Measurements from ENCODE around the gene PRDX4.
A peak's percentile ranks its signal among the peaks of the same experiment; 100 is the strongest.
"Not testable (repeated sequence)": the region's sequence is repeated elsewhere in the genome, so short reads cannot be mapped to it uniquely, and the experiment has no call there.

The PRDX4 gene

GRCh38 chrX:23667239-23668177, at the start of gene PRDX4:
Gene PRDX4 (plus strand): TSS chrX:23667493. CDS start chrX:23667571, 78 bp downstream.
- DNase-seq, result peak; percentile 87

DNA sequence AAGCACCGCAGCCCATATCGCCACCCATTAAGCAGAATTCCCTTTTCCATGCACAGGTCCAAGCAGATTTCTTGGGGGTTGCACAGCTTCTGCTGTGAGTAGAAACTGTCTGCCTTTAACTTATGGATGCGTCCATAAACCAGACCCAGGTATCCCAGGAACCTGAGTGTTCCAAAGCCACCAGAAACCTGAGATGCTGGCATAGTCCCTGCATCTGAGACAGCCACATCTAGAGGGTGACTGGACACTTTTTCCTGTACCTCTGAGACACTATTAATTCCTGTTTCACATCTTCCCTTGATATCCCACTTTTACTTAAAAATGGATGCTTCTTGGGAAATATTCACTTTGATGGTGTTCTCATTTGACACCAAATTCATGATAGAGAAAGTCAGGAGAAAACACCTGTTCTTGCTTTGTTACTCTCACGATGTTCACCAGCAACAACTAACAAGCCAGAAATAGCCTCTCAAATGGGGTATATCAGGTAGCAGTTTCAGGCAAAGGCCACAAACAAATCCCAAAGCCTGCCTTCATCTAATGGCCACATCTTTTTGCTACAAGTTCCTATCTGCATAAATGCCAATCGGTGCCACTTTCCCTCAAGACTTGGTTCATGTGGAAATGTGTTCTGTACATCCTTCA, 45.5 kb upstream of the PRDX4 start:
- DNase-seq, result no peak

GRCh38 chrX:23623797-23624196, 43.5 kb upstream of the PRDX4 start:
- no peak for DNase-seq

DNA sequence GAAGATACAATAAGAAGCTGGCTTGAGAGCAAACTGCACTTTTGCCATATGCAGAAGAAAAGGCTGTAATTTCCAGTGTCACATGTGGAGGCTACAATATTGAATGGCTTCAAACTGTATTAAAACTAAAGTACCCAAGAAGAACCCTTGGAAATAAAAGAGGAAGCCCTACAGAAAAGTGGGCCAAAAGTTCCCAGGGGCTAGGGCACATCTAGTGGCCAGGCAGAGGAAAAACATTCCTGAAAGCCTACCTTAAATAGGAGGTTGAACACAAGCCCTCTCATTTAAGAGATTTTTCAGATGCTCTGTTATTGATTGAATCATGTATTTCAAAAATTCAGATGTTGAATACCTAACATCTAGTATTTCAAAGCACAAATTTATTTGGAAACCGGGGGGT, 40.6 kb upstream of the PRDX4 start:
- no peak for DNase-seq

GRCh38 chrX:23628131-23628530, 39.2 kb upstream of the PRDX4 start:
- no peak for DNase-seq

GRCh38 chrX:23631136-23631535, 36.2 kb upstream of the PRDX4 start:
- no peak for DNase-seq

DNA sequence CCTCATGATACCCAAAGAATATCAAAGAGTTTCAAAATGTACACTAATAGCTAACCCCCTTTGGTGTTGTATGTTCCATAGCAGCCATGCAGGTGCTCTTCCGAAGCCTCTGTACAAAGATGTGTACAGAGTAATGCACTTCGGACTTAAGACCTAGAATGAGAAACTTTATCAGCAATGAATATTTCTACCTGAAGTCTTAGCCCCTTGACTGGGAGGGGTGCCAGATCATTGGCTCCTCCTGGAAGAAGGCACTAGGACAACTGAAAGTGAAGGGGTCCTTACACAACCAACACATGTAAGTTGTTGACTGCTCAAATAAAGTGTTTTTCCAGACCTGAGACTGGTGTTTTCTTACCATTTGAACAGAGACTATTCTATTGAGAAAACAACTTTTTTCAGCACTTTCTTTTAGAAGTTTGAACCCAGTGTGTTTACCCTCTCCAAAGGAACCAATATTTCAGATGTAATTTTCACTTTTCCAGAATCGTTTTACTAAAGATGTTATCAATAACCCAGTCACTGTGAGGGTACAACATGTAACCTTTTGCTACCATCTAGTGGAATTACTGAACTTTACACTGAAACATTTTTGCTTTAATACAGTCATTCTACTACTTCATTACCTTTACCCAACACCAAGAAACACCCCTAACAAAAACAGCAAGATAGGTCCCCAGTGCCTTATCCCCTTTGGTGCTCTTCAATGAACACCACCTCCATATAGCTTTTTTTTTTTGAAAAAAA, 33.3 kb upstream of the PRDX4 start:
- DNase-seq, result no peak

- no peak for DNase-seq
Measured at GRCh38 chrX:23637187-23637586, 30.1 kb upstream of the PRDX4 start.

DNA sequence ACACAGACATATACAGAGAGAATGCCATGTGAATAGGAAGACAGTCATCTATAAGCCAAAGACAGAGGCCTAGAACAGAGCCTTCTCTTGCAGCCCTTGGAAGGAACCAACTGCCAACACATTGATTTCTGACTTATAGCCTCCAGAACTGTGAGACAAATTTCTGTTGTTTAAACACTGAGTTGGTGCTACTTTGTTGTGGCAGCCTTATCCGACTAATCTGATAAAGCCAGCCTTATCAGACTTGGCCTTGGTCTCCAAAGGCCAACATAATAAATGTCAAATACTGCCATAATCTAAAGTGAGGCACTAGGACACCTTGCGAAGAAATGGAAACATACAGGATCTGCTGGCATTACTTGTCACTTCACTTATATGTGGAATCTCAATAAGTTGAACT, 24.3 kb upstream of the PRDX4 start:
- no peak for DNase-seq

DNA sequence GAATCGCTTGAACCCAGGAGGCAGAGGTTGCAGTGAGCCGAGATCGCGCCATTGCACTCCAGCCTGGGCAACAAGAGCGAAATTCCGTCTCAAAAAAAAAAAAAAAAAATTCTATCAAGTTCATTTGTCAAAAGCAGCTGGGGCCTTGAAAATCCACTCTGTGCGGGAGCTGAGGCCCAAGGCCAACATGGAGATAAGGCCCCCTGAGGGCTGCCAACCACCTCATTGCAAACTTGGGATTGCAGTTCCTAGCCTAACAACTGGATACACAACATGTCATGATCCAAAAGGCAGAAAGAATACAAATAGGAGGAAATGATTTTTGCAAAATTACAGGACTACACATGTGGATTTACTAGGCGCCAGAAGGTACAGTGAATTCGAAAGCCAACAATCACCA, 22.5 kb upstream of the PRDX4 start:
- no peak for DNase-seq

- DNase-seq, result no peak
Measured at GRCh38 chrX:23656091-23656490, 11.2 kb upstream of the PRDX4 start.

DNA sequence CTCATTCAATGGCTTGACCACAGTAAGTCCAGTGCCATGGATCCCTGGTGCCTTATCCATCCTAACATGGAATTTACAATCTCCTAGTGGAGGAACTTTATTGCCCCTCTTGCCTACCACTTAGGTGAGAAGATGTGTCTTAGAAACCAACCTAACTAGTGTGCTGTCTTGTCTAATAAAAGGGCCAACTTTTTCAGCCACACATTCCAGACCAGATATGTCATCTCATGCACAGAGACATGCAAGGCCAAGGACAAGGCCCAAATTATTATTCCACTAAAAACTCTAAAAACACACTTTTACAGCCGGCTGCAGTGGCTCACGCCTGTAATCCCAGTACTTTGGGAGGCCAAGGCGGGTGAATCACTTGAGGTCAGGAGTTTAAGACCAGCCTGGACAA, 10.6 kb upstream of the PRDX4 start:
- DNase-seq, result no peak

- no peak for DNase-seq
Measured at GRCh38 chrX:23659339-23659738, 8.0 kb upstream of the PRDX4 start.

DNA sequence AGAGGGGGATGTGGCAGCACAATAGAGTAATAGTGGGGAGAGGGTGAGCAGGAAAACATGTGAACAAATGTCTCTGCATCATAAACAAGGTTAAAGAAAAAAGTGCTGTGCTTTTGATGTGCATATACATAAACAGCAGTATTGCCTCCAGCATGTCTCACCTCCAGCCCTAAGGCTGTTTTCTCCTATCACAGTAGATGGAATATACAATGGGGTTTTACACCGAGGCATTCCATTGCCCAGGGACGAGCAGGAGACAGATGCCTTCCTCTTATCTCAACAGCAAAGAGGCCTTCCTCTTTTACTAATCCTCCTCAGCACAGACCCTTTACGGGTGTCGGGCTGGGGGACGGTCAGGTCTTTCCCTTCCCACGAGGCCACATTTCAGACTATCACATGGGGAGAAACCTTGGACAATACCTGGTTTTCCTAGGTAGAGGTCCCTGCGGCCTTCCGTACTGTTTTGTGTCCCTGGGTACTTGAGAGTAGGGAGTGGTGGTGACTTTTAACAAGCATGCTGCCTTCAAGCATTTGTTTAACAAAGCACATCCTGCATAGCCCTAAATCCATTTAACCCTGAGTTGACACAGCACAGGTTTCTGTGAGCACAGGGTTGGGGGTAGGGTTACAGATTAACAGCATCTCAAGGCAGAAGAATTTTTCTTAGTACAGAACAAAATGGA, 7.1 kb upstream of the PRDX4 start:
- DNase-seq, result not testable (repeated sequence)

- DNase-seq, result no peak
Measured at GRCh38 chrX:23660766-23661132, 6.5 kb upstream of the PRDX4 start.

GRCh38 chrX:23661671-23662070, 5.6 kb upstream of the PRDX4 start:
- no peak for DNase-seq

GRCh38 chrX:23662187-23662586, 5.1 kb upstream of the PRDX4 start:
- no peak for DNase-seq

GRCh38 chrX:23662853-23663252, 4.4 kb upstream of the PRDX4 start:
- DNase-seq, result no peak

GRCh38 chrX:23664496-23664895, 2.8 kb upstream of the PRDX4 start:
- DNase-seq, result no peak

- no peak for DNase-seq
Measured at GRCh38 chrX:23666282-23666681, 1.0 kb upstream of the PRDX4 start.

DNA sequence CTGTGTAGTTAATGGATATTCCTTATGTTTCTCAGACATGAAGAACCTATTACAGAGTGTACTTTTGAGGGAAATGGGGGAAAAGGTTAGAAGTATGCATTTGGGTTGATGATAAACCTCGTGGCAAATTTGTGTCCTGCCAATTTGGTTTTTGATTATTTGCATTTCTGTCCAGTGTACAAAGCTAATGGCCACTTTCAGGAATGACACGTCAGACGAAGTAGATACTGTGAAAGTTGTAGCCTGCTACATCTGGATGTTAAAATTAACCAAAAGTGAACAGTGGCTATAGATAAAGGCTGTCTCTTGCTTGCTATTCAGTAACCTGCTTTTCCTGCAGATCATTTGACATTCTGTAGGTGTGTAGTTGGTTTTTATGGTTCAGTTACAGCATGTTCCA, 1.0 kb downstream of the PRDX4 start:
- DNase-seq, result no peak

DNA sequence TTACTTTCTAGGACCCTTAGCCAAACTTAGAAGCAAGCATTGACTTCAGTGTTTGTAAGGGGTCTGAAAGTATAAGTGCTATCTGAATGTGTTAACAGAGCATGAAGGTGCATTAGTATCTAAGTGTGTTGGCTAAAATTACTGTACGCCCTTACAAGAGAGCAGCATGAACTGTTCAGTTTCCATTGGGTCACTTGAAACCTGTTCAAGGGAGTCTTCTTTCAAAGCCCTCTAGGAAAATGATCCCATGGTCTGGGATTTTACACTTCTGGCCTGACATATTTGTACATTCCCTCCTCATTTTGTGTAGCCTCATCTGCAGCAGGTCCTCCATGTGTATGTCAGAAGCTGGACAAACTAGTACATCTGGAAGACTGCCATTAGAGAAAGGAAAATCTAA, 3.2 kb downstream of the PRDX4 start:
- no peak for DNase-seq

DNA sequence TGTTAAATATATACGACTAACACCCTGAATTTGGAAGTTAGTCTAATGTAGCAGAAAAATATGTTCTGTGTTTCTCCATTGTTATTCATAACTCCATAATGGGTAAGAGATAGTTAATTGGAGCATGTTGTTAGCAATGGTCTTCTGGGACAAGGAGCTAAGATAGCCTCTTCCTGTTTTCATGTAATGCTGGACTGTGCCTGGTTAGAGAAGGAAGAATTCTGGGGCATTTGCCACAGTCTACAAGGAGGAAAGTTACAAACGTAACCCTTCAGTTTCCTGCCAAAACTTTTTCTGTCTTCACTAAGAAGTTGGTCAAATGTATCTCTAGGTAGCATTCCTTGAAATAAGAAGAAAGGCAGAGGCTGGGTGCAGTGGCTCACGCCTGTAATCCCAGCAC, 5.8 kb downstream of the PRDX4 start:
- no peak for DNase-seq

Measured in NCI-H2107 (cell line).